ENCODE data around the gene MUC13. TPM values are rescaled to one million over a fixed set of nuclear protein-coding genes. Genes with fewer than 3 reads are reported as not detected.

MUC13 gene
- total and polyA plus RNA-seq, 9 of the 15 experiments (the other 6 are each of a cell fraction or from before 2014, with no cell fraction given), result 0.09 TPM; not detected in 8

GRCh38 chr3:124973290-124973689, 38.7 kb upstream of the MUC13 start:
- Histone ChIP-seq H3K79me2 (ENCODE audit: control insufficient read depth, insufficient read depth, low read length) (no peaks in the 10 kb centered on the region), H3K27me3 (ENCODE audit: control insufficient read depth in 2 of 2, insufficient read depth in 2 of 2, low read length in 2 of 2) (peaks cover 8 to 28% of the 10 kb centered on the region in 2 experiments; a peak in 3 of 5 replicates), H3K9ac (ENCODE audit: insufficient read depth in 1 of 2, low read depth in 2 of 2, low read length in 2 of 2) (no peak overlapping the region), H2AFZ (ENCODE audit: low read depth, low read length) (no peak overlapping the region), H3K4me2 (ENCODE audit: insufficient read depth, low read length) (no peak overlapping the region), H3K36me3 (ENCODE audit: control insufficient read depth, insufficient read depth, low read length) (no peaks in the 10 kb centered on the region), H3K9me3 (replicated peaks; ENCODE audit: control insufficient read depth, insufficient read depth, low read depth, low read length) (no peaks in the 10 kb centered on the region), H3K27ac (ENCODE audit: extremely low read depth, low read depth, low read length) (no peak overlapping the region), H4K20me1 (replicated peaks; ENCODE audit: control insufficient read depth, insufficient read depth, low read length) (no peaks in the 10 kb centered on the region), H3K4me1 (replicated peaks in 1 of 2; ENCODE audit: control insufficient read depth in 2 of 2, insufficient read depth in 2 of 2, low read length in 2 of 2) (no peaks in the 10 kb centered on the region), H3K9me1 (ENCODE audit: control insufficient read depth, insufficient read depth, low read length) (no peaks in the 10 kb centered on the region), H3K4me3 (no peak overlapping the region)
- intact Hi-C loops (cut with micrococcal nuclease) (no loop called here), in situ Hi-C loops (cut with MboI) (no loop called here)
- no peak for TF ChIP-seq KLF1 (tag; IDR thresholded peaks at IDR 0.05)
- no peak for TF ChIP-seq MYBL2 (IDR thresholded peaks at IDR 0.05; ENCODE audit: low read depth)
- no peak for TF ChIP-seq MYBL2 (CRISPR knock-in tag; IDR thresholded peaks at IDR 0.05; ENCODE audit: borderline replicate concordance)
- ChIA-PET POLR2A (interaction anchor here (0.6 kb wide), 1 partner anchor 211 kb away, joined by 4 read pairs; no protein-coding TSS in a partner anchor), CTCF (ENCODE audit: low intra/inter-chr PET ratio) (no interaction called here)
- BruUV-seq (replicated peaks), result no TSS peak
- ATAC-seq (no peak), FAIRE-seq (no peak), DNase-seq (ENCODE audit: extremely low read depth in 1 of 4, low spot score in 3 of 4) (no peak)

GRCh38 chr3:124972457-124972856, 37.9 kb upstream of the MUC13 start:
- 0% methylated on average over 3 of the region's 3 CpGs for WGBS (ENCODE audit: insufficient coverage, low coverage, missing lambda C conversion rate)
- ATAC-seq (no peak), FAIRE-seq (no peak), DNase-seq (ENCODE audit: extremely low read depth in 1 of 4, low spot score in 3 of 4) (no peak)
- H3K27ac ChIP-seq (ENCODE audit: extremely low read depth, low read depth, low read length), result no peak overlapping the region
- intact Hi-C loops (cut with micrococcal nuclease), result no loop called here
- H3K4me3 ChIP-seq, result no peak overlapping the region
- H3K9me3 ChIP-seq (replicated peaks; ENCODE audit: control insufficient read depth, insufficient read depth, low read depth, low read length), result no peaks in the 10 kb centered on the region
- no peak for TF ChIP-seq MTA2 (IDR thresholded peaks at IDR 0.05; ENCODE audit: low read depth)
- no peak for TF ChIP-seq SP2 (IDR thresholded peaks at IDR 0.05; ENCODE audit: extremely low read depth, low read depth, low read length, poor library complexity, severe bottlenecking)
- no peak for TF ChIP-seq ZNF41 (CRISPR knock-in tag; conservative IDR thresholded peaks at IDR 0.05)
- TF ChIP-seq ZNF449 (CRISPR knock-in tag; IDR thresholded peaks at IDR 0.05), result no peak
- no peak for TF ChIP-seq HDAC8 (tag; IDR thresholded peaks at IDR 0.05)
- no peak for TF ChIP-seq HMGN3 (IDR thresholded peaks at IDR 0.05; ENCODE audit: borderline replicate concordance, extremely low read depth, insufficient read length, low read depth, low read length)
- no peak for TF ChIP-seq NCOA1 (IDR thresholded peaks at IDR 0.05; ENCODE audit: low read depth)
- TF ChIP-seq SP1 (CRISPR knock-in tag; IDR thresholded peaks at IDR 0.05), result no peak
- TF ChIP-seq MLX (CRISPR knock-in tag; conservative IDR thresholded peaks at IDR 0.05), result no peak
- no peak for TF ChIP-seq HNRNPK (IDR thresholded peaks at IDR 0.05; ENCODE audit: low read depth, low read length, poor library complexity, severe bottlenecking)
- H3K9ac ChIP-seq (ENCODE audit: insufficient read depth in 1 of 2, low read depth in 2 of 2, low read length in 2 of 2), result no peak overlapping the region
- no TSS peak for BruUV-seq (replicated peaks)
- H3K27me3 ChIP-seq (ENCODE audit: control insufficient read depth in 2 of 2, insufficient read depth in 2 of 2, low read length in 2 of 2), result peaks cover 9 to 30% of the 10 kb centered on the region in 2 experiments; a peak in 3 of 5 replicates
- no peaks in the 10 kb centered on the region for H4K20me1 ChIP-seq (replicated peaks; ENCODE audit: control insufficient read depth, insufficient read depth, low read length)
- H3K4me2 ChIP-seq (ENCODE audit: insufficient read depth, low read length), result no peak overlapping the region
- no peaks in the 10 kb centered on the region for H3K36me3 ChIP-seq (ENCODE audit: control insufficient read depth, insufficient read depth, low read length)
- ChIA-PET CTCF (ENCODE audit: low intra/inter-chr PET ratio) (no interaction called here), POLR2A (interaction anchor here (0.7 kb wide), 1 partner anchor 1878 kb away, joined by 3 read pairs; no protein-coding TSS in a partner anchor)
- no peaks in the 10 kb centered on the region for H3K4me1 ChIP-seq (replicated peaks in 1 of 2; ENCODE audit: control insufficient read depth in 2 of 2, insufficient read depth in 2 of 2, low read length in 2 of 2)
- H2AFZ ChIP-seq (ENCODE audit: low read depth, low read length), result no peak overlapping the region
- in situ Hi-C loops (cut with MboI), result no loop called here
- no peaks in the 10 kb centered on the region for H3K79me2 ChIP-seq (ENCODE audit: control insufficient read depth, insufficient read depth, low read length)
- no peaks in the 10 kb centered on the region for H3K9me1 ChIP-seq (ENCODE audit: control insufficient read depth, insufficient read depth, low read length)

All from K562 (cell line).